Germinal center (tissue), 1 donor: ENCODE measurements around the gene CDH4.

Experiments
- DNase-seq: peaks from one replicate; pipeline ENCODE4 v3.0.0; 2012; ENCODE audit warnings: mixed read lengths, low spot score

Gene CDH4

DNA sequence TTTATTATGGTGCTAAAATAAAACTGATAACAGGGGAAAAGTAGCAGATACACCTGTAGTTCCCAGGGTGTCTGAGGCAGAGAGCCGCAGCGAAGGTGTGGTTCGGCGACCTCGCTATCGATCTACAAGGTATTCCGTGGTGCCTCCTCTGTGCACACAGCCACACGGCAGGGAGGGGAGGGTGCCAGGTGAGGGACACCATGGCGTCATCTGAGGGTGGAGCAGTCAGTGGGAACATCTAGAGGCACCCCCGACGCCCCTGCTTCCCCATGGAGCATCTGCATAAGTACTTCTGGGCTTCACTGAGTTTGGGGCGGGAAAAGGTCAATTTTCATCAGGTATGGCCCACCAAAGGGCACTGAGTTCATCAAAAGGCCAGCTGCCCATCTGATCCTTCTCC, 570.3 kb downstream of the CDH4 start:
- DNase-seq = no peak

DNA sequence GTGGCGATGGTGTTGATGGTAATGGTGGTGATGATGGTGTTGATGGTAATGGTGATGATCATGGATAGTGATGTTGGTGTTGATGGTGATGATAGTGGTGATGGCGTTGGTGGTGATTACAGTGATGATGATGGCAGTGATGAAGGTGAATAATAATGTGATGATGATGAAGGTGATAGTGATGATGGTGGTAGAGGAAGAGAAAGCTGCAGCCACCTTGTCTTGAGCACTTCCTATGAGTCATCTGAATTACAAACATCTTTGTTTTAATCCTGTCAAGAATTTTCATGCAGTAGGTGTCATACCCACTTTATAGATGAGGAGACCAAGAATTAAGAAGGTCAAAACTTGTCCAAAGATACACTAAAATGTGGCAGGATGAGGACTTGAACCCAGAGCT, 571.2 kb downstream of the CDH4 start:
- DNase-seq = no peak

DNA sequence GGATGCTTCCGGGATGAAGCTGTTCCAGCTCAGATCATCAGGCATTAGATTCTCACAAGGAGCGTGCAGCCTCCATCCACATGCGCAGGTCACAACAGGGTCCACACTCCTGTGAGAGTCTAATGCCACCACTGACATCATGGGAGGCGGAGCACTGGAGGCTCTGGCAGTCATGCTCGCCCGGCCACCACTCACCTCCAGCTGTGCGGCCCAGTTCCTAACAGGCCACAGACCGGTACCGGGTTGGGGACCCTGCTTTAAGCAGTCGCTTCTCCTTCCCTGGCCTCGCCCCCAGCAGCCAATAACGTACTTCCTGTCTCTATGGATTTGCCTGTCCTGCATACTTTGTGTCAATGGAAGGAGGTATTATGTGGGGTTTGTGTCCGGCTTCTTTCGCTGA, 576.8 kb downstream of the CDH4 start:
- DNase-seq = no peak

DNA sequence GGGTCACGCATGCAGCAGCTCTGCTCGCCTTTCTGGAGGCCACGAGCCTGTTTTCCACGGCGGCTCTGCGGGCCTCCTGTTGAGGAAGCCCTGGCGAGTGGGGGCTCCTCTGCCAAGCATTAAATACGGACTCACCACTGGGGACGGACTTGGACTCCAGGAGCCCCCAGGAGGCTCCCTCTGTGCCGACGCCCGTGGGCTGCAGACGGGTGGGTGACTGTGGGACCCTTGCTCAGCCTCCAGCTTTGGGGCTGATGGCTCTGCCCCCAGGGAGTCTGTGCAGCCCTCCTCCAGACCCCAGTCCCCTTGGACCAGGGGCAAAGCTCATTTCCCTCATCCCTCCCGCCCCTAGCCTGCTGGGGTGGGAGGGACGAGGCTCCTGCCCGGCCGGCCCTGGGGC, 577.5 kb downstream of the CDH4 start:
- no peak for DNase-seq

DNA sequence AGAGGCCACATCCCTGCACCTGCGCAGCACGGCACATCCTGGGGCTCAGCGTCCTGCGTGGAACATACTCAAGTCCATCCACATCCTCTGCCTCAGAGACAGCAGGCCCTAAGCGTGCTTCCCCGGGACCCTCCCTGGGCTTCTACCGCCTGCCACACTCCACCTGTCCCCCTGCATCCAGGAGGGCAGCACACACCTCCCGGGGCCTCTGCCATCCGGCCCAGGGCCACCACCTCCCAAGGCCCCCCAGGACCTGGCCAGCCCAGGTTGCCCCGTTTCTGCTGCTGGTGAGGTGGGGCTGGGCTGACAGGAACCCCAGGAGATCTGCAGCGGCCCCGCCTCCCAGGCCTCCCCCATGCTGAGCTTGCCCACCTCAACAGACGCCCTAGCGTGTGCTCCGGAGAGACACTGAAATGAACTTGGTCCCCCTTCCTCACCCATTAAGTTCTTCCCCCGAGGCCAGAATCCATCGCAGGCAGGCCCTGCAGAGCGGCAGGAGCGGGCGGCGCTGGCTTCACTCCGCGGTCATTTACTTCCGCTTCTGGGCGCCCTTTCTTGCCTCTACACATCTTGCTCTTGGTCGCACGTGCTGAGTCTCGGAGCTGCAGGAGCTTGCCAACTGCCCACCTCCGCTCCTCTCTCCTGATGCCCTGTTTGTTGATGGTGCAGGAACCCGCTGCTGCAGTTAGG, 578.3 kb downstream of the CDH4 start:
- DNase-seq = no peak

DNA sequence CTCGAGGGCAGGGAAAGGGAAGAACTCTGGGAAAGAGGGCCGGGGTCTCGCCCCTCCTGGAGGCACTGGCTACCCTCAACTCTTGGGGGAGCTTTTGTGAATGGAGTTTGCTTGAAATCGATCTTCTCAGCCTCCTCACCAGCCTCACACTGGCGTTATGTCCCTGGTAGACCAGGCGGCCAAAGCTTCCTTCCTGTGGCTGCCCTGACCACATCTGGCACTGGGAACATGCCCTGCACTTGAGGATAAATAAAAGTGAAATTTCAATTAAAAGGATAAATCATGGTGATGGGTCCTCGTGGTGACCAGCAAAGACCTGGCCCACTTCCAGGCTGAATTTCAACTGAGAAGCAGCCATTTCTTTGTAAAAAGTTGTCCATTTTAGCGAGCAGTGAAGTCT, 578.9 kb downstream of the CDH4 start:
- no peak for DNase-seq

DNA sequence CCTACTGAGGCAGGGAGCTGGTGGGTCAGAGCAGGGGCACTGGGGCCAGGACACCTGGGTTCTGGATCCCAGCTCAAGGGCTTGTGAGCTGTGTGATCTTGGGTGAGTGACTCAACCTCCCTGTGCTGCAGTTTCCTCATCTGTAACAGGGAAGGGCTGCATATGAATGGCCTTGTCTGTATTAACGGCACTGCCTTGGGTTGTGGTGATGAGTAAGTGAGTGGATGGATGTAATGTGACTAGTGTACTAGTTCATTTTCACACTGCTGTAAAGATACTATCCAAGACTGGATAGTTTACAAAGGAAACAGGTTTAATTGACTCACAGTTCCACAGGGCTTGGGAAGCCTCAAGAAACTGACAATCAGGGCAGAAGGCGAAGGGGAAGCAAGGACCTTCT, 580.1 kb downstream of the CDH4 start:
- DNase-seq = no peak

DNA sequence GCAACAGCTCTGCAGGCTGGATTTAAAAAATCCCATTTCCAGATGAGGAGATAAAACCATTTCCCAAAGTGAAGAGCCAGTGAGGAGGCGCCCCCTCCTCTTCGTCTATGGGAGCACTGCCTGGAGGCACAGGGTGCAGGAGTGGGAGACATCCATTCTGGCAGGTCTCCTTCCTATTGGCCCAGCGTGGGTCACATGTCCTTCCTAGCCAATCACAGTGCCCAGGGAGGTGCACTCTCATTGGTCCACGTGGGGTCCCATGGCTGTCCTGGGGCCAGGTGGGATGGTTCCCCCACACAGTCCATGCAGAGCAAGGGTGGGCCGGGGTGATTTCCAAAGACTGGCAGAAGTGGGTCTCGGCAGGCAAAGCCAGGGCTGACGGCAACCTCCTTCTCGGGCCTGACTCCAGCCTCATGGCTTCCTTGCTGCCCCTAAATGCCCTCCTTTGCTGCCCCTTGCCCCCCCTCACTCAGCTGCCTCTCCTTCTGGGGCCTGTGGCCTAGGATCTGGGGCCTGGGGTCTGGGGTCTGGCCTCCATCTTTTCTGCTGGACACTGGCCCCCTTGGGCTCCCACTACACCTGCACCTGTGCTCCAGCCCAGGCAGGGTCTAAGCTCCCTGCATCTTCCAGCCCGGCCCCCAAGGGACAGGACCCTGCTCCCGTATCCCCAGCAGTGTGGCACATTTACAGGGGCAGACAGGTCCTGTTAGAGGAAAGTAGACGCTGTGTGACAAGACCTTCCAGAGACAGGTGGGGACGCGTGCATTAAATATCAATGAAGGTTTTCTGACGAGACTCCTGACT, 581.9 kb downstream of the CDH4 start:
- no peak for DNase-seq

DNA sequence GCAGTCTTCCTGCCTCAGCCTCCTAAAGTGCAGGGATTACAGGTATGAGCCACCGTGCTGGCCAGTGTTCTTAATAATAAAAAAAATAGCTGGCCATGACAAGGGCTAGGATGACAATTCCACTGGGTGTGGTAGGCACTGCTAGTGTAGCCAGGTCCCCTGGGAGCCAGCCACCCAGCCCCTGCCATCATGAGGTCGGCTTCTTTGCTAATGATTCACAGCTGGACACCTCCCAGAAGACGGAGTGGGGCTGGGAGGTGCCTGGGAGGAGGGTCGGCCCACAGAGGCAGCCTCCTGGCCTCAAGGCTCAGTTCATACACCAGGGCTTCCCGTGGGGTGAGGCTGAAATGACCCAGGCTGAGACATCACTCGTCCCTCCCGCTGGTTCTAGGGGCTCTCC, 583.2 kb downstream of the CDH4 start:
- DNase-seq = no peak

DNA sequence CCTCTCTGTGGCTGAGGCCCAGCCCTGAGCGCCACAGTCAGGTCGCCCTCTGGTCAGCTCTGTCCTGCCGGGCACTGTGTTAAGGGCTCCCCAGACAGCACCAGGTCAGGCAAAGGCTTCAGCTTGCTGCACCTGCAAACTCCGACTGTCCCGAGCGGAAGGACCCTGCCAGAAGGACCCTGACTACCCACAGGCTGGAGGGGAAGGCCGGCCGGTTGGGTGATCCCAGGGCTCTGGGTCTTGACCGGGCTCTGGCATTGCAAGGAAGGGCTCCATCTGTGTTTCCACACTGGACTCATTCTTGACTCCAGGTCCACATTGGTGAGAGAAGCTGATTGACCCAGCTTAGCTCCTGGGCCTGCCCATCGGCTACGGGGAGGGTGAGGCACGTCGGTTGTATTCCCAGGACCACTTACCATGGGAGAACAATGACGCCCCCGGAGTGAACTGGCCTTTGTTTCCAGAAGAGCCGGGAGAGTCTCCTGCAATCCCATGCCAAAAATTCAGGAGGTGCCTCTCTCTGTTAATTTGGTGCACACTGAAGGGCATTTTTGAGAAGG, 583.8 kb downstream of the CDH4 start:
- no peak for DNase-seq

DNA sequence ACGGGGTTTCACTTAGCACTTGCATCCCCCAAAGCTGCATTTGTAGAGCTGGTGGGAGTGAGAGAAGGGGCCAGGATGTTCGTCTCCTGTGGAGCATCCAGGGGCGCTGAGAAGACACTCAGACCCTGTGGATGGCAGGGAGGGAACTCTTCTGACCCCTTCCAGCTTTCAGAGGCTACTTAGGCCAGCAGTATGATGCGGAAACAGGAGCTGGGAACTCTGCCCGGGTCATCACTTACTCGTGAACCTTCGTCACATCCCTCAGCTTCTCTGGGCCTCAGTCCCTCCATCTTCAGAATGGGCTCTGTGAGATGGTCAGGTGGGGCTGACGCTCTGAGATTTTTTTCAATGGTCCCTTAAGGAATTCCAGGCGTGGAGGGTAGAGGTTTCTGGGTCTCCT, 585.1 kb downstream of the CDH4 start:
- DNase-seq = no peak

DNA sequence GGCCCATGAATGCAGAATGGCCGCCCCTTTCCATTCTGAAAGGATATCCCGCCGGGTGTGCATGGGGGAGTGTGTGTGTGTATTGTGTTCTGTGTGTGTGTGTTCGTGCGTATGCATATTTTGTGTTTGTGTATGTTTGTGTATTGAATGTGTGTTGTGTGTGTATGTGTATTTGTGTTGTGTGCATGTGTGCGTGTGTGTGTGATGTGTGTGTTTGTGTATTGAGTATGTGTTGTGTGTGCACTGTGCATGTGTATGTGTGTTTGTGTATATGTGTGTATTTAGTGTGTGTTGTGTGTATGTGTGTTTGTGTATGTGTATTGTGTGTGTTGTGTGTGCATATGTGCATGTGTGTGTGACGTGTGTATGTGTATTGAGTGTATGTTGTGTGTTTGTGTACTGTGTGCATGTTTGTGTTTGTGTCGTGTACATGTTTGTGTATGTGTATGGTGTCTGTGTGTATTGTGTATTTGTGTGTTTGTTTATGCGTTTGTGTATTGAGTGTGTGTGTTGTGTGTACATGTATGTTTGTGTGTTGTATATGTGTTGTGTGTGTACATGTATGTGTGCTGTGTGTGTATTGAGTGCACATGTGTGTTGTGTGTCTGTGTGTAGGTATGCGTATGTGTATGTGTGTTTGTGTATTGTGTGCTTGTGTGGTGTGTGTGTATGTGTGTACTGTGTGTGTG, 587.3 kb downstream of the CDH4 start:
- no peak for DNase-seq

DNA sequence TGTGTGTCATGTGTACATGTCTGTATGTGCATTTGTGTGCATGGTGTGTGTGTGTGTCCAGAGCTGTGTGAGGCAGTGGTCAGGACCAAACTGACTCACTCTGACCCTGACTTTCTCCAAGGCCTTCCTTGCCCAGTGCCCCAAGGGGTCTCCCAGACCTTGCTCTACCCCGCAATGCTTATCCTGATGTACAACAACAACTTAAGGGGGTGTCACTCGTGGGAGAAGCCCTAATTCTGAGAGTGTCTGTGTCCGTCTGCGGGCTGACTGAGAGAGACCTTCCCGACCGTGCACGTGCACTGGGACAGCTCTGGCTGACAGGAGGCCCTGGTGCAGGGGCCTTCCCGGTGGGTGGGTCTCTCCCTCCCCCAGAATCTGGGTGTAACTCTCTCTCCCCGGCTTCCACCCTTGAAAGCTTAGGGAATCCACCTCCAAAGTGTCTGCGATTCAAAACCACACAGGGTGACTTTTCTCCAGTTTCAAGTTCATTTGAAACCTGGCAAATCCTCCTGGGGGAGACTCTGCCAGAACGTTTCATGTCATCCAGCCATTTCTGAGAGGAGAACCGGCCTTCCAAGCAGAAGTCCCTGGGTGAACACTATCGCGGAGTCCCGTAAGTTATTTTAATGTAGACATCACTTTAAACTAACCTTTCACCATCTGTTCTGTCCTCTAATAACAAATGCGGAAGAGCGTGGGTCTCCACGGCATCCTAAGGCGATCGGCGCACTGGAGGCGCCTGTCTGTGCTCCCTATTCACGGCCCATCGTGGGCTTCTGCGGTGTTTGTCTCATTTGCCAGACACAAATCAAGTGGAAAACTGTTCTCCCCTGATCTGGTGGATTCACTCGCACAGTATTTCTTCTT, 588.1 kb downstream of the CDH4 start:
- no peak for DNase-seq

DNA sequence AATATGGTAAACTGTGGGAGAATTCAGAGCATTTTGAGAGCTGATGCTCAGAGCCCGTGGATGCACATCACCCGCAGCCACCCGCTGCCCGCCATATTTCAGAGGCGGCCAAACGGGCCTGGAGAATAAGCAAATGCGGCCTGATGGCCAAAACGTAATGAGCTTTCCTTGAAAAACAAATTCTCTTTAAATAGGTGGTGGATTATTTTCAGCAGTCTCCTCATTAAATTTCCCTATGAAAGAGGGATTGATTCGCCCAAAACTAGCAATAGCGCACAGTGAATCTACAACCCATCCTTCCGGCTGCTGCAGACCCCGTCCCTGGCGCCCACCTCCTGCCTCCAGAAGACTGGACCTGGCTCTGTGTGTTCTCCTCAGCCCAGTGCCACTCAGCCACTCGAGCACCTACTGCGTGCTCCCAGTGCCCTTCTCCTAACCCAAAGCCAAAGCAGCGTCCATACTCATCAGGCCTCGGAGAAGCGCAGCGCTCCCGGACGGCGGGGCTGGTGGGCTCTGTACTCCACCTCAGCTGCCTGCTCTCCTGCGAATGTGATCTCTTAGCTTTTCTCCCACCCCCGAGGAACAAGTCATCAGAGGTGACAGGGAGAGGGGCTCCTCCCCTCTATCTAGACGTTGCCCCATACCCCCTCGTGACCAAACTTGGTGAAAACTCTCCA, 588.9 kb downstream of the CDH4 start:
- DNase-seq = no peak

DNA sequence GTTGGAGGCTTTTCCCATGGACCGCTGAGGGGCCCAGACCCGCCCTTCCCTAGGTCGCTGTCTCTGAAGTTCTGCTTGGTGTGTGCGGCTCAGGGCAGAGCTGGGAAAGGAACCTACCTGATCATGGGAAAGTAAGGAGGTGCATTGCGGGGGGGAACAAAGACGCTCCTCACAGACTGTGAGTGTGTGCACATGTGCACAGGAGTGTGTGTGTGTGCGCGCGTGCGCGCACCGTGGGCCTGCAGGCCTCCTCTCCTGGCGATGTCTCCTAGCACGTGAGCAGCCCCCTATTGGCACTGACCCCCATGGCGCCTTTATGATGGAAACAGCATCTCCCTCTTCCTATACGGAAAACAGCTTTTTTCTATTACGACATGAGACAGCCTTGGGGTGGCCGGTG, 589.5 kb downstream of the CDH4 start:
- DNase-seq = no peak

DNA sequence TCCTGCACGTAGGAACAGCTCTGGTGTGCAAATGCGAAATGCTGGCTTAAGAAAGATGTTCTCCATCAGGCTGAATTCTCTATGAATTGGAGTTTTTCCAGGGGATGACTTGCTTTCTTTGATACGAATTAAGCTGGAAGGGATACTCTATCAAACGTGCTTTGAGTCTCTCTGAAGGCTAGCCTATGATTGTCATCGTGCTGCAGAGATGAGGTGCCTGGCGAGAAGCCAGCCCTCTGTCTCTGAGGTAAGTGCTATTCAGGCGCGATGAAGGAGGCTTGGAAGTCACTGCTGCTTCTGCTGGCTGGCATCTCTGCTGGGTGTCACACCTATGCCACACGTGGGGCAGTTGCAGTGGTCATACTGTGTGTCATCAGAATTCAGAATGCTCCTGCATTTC, 589.9 kb downstream of the CDH4 start:
- no peak for DNase-seq

DNA sequence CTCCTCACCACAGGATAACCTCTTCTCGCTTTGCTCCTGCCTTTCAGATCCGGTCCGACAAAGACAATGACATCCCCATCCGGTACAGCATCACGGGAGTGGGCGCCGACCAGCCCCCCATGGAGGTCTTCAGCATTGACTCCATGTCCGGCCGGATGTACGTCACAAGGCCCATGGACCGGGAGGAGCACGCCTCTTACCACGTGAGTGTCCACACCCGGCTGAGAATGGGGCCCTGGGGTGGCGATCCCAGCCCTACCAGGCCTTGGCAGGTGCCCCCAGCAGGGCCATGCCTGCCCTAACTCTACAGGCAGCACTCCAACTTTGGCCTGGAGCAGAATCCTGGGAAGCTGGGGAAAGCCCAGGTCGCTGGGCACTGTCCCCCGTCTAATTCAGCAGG, 592.6 kb downstream of the CDH4 start:
- DNase-seq = no peak

DNA sequence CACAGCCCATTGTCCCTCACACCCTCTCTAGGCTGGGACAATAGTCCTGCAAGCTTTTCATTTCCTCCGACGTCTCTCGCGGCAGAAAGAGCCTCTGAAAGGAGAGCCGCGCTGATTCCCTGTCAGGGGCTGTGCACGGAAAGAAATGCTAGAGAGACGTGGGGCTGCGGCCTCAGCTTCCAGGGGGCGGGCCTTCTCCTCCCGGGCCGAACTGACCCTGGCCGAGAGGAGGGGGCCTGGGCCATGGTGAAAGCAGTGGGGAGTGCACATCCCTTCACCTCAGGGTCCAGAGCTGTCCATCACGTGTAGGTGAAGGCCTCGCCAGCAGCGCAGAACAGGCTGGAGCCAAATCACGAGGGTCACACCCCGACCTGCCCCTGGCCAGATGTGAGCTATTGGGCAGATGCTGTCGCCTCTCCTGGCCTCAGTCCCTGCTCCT, 593.2 kb downstream of the CDH4 start:
- no peak for DNase-seq

DNA sequence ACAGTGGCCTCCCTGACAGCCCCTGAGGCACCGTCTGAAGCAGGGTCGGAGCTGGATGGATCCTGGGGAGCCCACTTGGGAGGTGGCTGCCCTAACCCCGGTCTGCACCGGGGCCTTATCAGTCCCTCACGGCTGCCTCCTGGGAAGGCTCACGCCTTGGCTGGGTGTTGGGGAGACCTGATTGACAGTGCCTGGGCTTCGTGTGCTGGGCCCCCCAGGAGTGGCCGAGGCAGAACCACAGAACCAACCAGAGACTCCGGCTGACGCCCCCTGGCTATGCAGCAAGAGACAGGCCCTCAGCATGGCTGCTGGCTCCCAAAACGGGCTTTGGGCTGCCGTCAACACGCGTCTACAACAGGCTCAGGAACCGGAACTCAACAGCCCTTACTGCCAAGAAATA, 594.0 kb downstream of the CDH4 start:
- DNase-seq = no peak

DNA sequence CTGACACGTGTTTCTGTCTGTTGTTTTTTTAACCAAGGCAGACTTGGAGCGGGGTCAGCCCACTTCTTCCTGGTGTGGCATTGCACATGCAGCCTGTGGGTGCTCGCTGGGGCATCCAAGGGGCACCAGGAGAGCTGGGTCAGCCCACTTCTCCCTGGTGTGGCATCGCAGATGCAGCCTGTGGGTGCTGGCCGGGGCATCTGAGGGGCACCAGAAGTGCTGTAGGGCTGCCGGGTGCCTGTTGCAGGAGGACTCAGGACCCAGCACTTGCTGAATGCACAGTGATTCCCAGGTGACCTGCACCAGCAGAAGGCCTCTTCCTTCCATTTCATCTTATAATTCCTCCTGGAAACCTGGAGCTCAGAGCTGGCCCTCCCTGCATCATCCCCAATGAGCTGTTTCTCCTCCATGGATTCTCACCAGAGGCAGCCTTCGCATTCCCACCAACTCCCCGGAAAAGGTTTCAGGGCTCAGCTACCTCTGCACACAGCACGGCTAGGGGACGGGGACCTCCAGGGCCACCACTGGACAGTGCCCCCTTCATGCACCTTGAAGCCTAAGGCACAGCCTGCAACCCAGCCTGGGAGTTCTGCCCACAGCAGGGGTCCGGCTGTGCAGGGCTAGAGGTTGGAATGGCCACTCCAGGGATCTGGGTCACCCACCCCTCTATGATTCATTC, 594.8 kb downstream of the CDH4 start:
- DNase-seq = no peak

DNA sequence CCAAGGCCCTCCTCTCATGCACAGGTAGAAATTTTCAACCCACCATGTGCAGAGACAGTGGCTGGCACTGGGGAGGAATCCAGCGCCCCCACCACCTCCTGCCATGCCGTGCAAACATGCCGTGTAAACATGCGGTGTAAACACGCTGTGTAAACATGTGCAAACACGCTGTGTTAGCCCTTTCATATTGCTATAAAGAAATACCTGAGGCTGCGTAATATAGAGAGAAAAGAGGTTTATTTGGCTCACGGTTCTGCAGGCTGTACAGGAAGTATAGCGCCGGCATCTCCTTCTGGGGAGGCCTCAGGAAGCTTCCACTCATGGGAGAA, 595.3 kb downstream of the CDH4 start:
- DNase-seq = no peak
